Fibroblast of lung (primary cell): ENCODE results near the gene MIOX. TPM values are rescaled to one million over a fixed set of nuclear protein-coding genes. Genes with fewer than 3 reads are reported as not detected.

Experiments
- DNase-seq, 2 donors: peaks; one replicate each; pipeline versions ENCODE4 v3.0.0 to v3.0.0-alpha.2; 2010; ENCODE audit warnings: low read depth in 2 of 2
- H2AFZ ChIP-seq: 2 replicates; pipeline ENCODE4 v1.5.1; 2012; ENCODE audit warnings: low read length, control low read depth, inconsistent platforms
- H3K27ac ChIP-seq: 2 replicates; pipeline ENCODE4 v1.5.1; 2011; ENCODE audit warnings: low read length, control low read depth; ENCODE audit not compliant: insufficient read depth
- H3K27me3 ChIP-seq: 2 replicates; pipeline ENCODE4 v1.5.1; 2011; ENCODE audit warnings: mild to moderate bottlenecking, low read length; ENCODE audit not compliant: control insufficient read depth, insufficient read depth
- H3K36me3 ChIP-seq: 2 replicates; pipeline ENCODE4 v1.5.1; 2011; ENCODE audit warnings: low read length; ENCODE audit not compliant: control insufficient read depth, insufficient read depth
- H3K4me1 ChIP-seq: 2 replicates; pipeline ENCODE4 v1.5.1; 2011; ENCODE audit warnings: low read length; ENCODE audit not compliant: control insufficient read depth, insufficient read depth; ENCODE audit errors: extremely low read depth
- H3K4me2 ChIP-seq: 2 replicates; pipeline ENCODE4 v1.5.1; 2011; ENCODE audit warnings: low read length, control low read depth; ENCODE audit not compliant: insufficient read depth; ENCODE audit errors: extremely low read depth
- H3K4me3 ChIP-seq, 4 experiments: fragments of 200-600 bp in 1 of 4; sonication (generic) in 1 of 4; replicated peaks in 1 of 4; 2 replicates each; pipeline ENCODE4 v1.5.1; 2011 to 2016; ENCODE audit warnings: low read length in 4 of 4, low read depth in 3 of 4, mild to moderate bottlenecking in 3 of 4, control low read depth in 2 of 4, inconsistent platforms in 1 of 4, mixed read lengths in 1 of 4; ENCODE audit not compliant: insufficient read depth in 1 of 4; ENCODE audit errors: control extremely low read depth in 1 of 4
- H3K79me2 ChIP-seq: 2 replicates; pipeline ENCODE4 v1.5.1; 2012; ENCODE audit warnings: mild to moderate bottlenecking, low read length, inconsistent platforms; ENCODE audit not compliant: control insufficient read depth, insufficient read depth
- H3K9ac ChIP-seq: 2 replicates; pipeline ENCODE4 v1.5.1; 2011; ENCODE audit warnings: mild to moderate bottlenecking, low read length, control low read depth; ENCODE audit not compliant: insufficient read depth
- H3K9me3 ChIP-seq: 2 replicates; pipeline ENCODE4 v1.5.1; 2012; ENCODE audit warnings: low read depth, low read length; ENCODE audit not compliant: control insufficient read depth, insufficient read depth
- H4K20me1 ChIP-seq: 2 replicates; pipeline ENCODE4 v1.5.1; 2011; ENCODE audit warnings: low read length; ENCODE audit not compliant: control insufficient read depth, insufficient read depth; ENCODE audit errors: extremely low read depth
- EZH2 ChIP-seq: IDR thresholded peaks from 2 replicates; pipeline ENCODE4 v1.5.1; 2012; ENCODE audit warnings: low read length, control low read depth, mild to moderate bottlenecking; ENCODE audit errors: missing control alignments
- polyA plus RNA-seq, 2 donors: library from polyadenylated mRNA; depleted of rRNA in 1 of 2; stranded (reverse) in 1 of 2; unstranded in 1 of 2; fragments of >200 nt; gene quantifications; 2 replicates each; pipeline ENCODE4 v1.2.1, GENCODE V29; 2011 to 2012; ENCODE audit warnings: missing spikeins in 1 of 2
- total RNA-seq: library from RNA; depleted of rRNA; stranded (reverse); fragments of >200 nt; gene quantifications from 2 replicates; pipeline ENCODE4 v1.2.1, GENCODE V29; 2014
- TF ChIP-seq, protein P1 (sequence below), 2 donors: IDR thresholded peaks in 1 of 2; conservative IDR thresholded peaks in 1 of 2; 1 replicate in 1 of 2; 2 replicates in 1 of 2; pipeline ENCODE4 v1.5.1; 2011 to 2012; ENCODE audit warnings: low read length in 2 of 2, control low read depth in 1 of 2, inconsistent platforms in 1 of 2, low read depth in 1 of 2, mild to moderate bottlenecking in 1 of 2

MIOX gene
- total and polyA plus RNA-seq, 2 donors (not counting 1 experiment from before 2014, with no cell fraction given) = 0.06 to 0.17 TPM

DNA sequence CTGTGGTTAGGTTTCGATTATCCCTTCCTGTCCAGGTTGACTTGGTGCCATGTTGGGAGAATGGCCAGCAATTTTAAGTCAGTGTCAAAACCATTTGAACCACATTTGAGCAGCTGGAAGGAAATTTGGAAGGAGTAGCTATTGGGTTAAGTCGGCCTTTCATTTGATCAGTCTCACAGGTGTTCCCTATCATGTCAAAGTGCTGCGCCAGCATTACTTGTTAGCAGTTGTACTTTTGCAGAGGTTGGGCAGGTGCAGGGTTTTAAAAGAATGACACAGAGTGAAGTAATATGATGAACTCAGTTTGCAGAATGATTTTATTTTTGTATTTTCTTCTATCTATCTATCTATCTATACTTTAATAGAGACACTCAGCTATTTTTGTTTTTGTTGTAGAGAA lies 49.6 kb downstream of the MIOX start:
- DNase-seq = no peak
- Histone ChIP-seq H3K9me3 (no peaks in the 10 kb centered on the region), H2AFZ (no peak overlapping the region), H4K20me1 (no peaks in the 10 kb centered on the region), H3K79me2 (no peaks in the 10 kb centered on the region), H3K4me2 (no peak overlapping the region), H3K27me3 (peaks cover 2% of the 10 kb centered on the region), H3K36me3 (no peaks in the 10 kb centered on the region), H3K9ac (no peak overlapping the region), H3K4me1 (peaks cover 6% of the 10 kb centered on the region), H3K4me3 (no peak overlapping the region), H3K27ac (no peak overlapping the region)
- TF ChIP-seq, protein P1, sequence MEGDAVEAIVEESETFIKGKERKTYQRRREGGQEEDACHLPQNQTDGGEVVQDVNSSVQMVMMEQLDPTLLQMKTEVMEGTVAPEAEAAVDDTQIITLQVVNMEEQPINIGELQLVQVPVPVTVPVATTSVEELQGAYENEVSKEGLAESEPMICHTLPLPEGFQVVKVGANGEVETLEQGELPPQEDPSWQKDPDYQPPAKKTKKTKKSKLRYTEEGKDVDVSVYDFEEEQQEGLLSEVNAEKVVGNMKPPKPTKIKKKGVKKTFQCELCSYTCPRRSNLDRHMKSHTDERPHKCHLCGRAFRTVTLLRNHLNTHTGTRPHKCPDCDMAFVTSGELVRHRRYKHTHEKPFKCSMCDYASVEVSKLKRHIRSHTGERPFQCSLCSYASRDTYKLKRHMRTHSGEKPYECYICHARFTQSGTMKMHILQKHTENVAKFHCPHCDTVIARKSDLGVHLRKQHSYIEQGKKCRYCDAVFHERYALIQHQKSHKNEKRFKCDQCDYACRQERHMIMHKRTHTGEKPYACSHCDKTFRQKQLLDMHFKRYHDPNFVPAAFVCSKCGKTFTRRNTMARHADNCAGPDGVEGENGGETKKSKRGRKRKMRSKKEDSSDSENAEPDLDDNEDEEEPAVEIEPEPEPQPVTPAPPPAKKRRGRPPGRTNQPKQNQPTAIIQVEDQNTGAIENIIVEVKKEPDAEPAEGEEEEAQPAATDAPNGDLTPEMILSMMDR (conservative IDR thresholded peaks at IDR 0.05 in 1 of 2, IDR thresholded peaks at IDR 0.05 in 1 of 2; ENCODE audit: low read depth in 1 of 2, low read length in 2 of 2) = no peak
- TF ChIP-seq EZH2 = no peak

DNA sequence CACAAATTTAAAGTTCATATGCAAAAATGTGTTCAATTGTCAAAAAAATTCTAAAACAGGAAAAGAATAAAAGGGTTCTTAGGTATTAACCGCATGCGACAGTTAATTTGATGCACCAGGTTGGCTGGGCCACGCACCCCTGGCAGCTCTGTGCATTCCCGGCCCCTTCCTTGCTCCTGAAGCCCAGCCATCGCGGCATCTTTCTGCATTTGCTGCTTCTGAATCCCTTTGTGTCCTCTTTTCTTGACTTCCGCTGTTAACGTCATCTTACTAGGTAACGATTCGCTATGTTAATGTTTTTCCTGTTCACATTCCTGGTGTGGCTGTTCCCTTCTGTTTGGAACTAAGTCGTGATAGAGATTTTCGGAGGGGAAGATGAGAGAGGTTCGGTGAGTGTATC lies 51.1 kb downstream of the MIOX start:
- Histone ChIP-seq H3K4me2 (no peak overlapping the region), H3K9me3 (no peaks in the 10 kb centered on the region), H3K27ac (no peak overlapping the region), H3K4me3 (no peak overlapping the region), H3K27me3 (no peaks in the 10 kb centered on the region), H3K9ac (no peak overlapping the region), H3K4me1 (peaks cover 6% of the 10 kb centered on the region), H4K20me1 (no peaks in the 10 kb centered on the region), H3K36me3 (no peaks in the 10 kb centered on the region), H2AFZ (no peak overlapping the region), H3K79me2 (no peaks in the 10 kb centered on the region)
- DNase-seq = no peak
- no peak for TF ChIP-seq EZH2
- TF ChIP-seq, protein P1 (conservative IDR thresholded peaks at IDR 0.05 in 1 of 2, IDR thresholded peaks at IDR 0.05 in 1 of 2; ENCODE audit: low read depth in 1 of 2, low read length in 2 of 2) = no peak

Other genes starting within 250 kb of the MIOX start
- 19.0 and 23.8 TPM in 2 replicates for gene TUBGCP6, start 241.8 kb upstream of the MIOX start, total RNA-seq
- 6.7 and 7.3 TPM in 2 replicates for gene TUBGCP6, start 241.8 kb upstream of the MIOX start, polyA plus RNA-seq
- gene HDAC10, start 235.6 kb upstream of the MIOX start, total RNA-seq = 19.3 and 27.6 TPM in 2 replicates
- gene HDAC10, start 235.6 kb upstream of the MIOX start, polyA plus RNA-seq = 5.1 and 6.7 TPM in 2 replicates
- gene MAPK12, start 225.2 kb upstream of the MIOX start, total RNA-seq = 24.4 and 30.1 TPM in 2 replicates
- gene MAPK12, start 225.2 kb upstream of the MIOX start, polyA plus RNA-seq = 16.4 and 21.5 TPM in 2 replicates
- gene MAPK11, start 216.5 kb upstream of the MIOX start, total RNA-seq = 5.9 and 7.6 TPM in 2 replicates
- 2.6 and 4.1 TPM in 2 replicates for gene MAPK11, start 216.5 kb upstream of the MIOX start, polyA plus RNA-seq
- gene PLXNB2, start 179.2 kb upstream of the MIOX start, total RNA-seq = 130 and 209 TPM in 2 replicates
- gene PLXNB2, start 179.2 kb upstream of the MIOX start, polyA plus RNA-seq = 62.7 and 72.9 TPM in 2 replicates
- gene DENND6B, start 159.8 kb upstream of the MIOX start, total RNA-seq = 2.0 and 2.1 TPM in 2 replicates
- 1.7 and 1.9 TPM in 2 replicates for gene DENND6B, start 159.8 kb upstream of the MIOX start, polyA plus RNA-seq
- gene PPP6R2, start 143.5 kb upstream of the MIOX start, total RNA-seq = 34.4 and 44.4 TPM in 2 replicates
- 19.7 and 24.6 TPM in 2 replicates for gene PPP6R2, start 143.5 kb upstream of the MIOX start, polyA plus RNA-seq
- 69.1 and 75.8 TPM in 2 replicates for gene SBF1, start 11.8 kb upstream of the MIOX start, total RNA-seq
- gene SBF1, start 11.8 kb upstream of the MIOX start, polyA plus RNA-seq = 13.5 and 18.7 TPM in 2 replicates
- 2.8 and 5.8 TPM in 2 replicates for gene ADM2, start 5.3 kb upstream of the MIOX start, total RNA-seq
- 0.67 and 0.73 TPM in 2 replicates for gene ADM2, start 5.3 kb upstream of the MIOX start, polyA plus RNA-seq
- gene LMF2, start 20.8 kb downstream of the MIOX start, total RNA-seq = 25.9 and 37.8 TPM in 2 replicates
- 25.2 and 25.8 TPM in 2 replicates for gene LMF2, start 20.8 kb downstream of the MIOX start, polyA plus RNA-seq
- gene NCAPH2, start 21.4 kb downstream of the MIOX start, total RNA-seq = 18.3 and 20.0 TPM in 2 replicates
- 12.0 and 23.1 TPM in 2 replicates for gene NCAPH2, start 21.4 kb downstream of the MIOX start, polyA plus RNA-seq
- 3.1 and 3.6 TPM in 2 replicates for gene SCO2, start 38.7 kb downstream of the MIOX start, total RNA-seq
- gene SCO2, start 38.7 kb downstream of the MIOX start, polyA plus RNA-seq = 0.42 and 0.66 TPM in 2 replicates
- gene TYMP, start 43.2 kb downstream of the MIOX start, total RNA-seq = 40.1 and 40.8 TPM in 2 replicates
- gene TYMP, start 43.2 kb downstream of the MIOX start, polyA plus RNA-seq = 2.3 and 3.7 TPM in 2 replicates
- 0.17 and 0.51 TPM in 2 replicates for gene KLHDC7B, start 59.0 kb downstream of the MIOX start, total RNA-seq
- gene KLHDC7B, start 59.0 kb downstream of the MIOX start, polyA plus RNA-seq = 0.02 TPM in 1 of 2 replicates, not detected in the other
- gene SYCE3, start 76.1 kb downstream of the MIOX start, total RNA-seq = 0.33 TPM in 1 of 2 replicates, not detected in the other
- gene SYCE3, start 76.1 kb downstream of the MIOX start, polyA plus RNA-seq = 0.30 TPM in 1 of 2 replicates, not detected in the other
- gene CPT1B, start 91.6 kb downstream of the MIOX start, total RNA-seq = 2.6 and 4.8 TPM in 2 replicates
- 0.70 and 0.82 TPM in 2 replicates for gene CPT1B, start 91.6 kb downstream of the MIOX start, polyA plus RNA-seq
- 15.2 and 22.8 TPM in 2 replicates for gene CHKB, start 96.0 kb downstream of the MIOX start, total RNA-seq
- 18.2 and 21.9 TPM in 2 replicates for gene CHKB, start 96.0 kb downstream of the MIOX start, polyA plus RNA-seq
- 0.17 and 0.26 TPM in 2 replicates for gene MAPK8IP2, start 113.9 kb downstream of the MIOX start, total RNA-seq
- gene MAPK8IP2, start 113.9 kb downstream of the MIOX start, polyA plus RNA-seq = 0.10 and 0.11 TPM in 2 replicates
- gene ARSA, start 141.3 kb downstream of the MIOX start, total RNA-seq = 16.7 and 19.5 TPM in 2 replicates
- gene ARSA, start 141.3 kb downstream of the MIOX start, polyA plus RNA-seq = 6.4 and 10.5 TPM in 2 replicates
- 0.26 and 0.33 TPM in 2 replicates for gene SHANK3, start 186.0 kb downstream of the MIOX start, total RNA-seq
- gene SHANK3, start 186.0 kb downstream of the MIOX start, polyA plus RNA-seq = 0.12 and 0.17 TPM in 2 replicates